HFFc6 (cell line): Measurements from ENCODE around the gene PIAS2. TPM values are rescaled to one million over a fixed set of nuclear protein-coding genes. Genes with fewer than 3 reads are reported as not detected.

ENCODE experiments used
- DNase-seq: peaks from one replicate; pipeline ENCODE4 v3.0.0-alpha.2; 2018
- H3K27ac Mint-ChIP-seq: 2 replicates; pipeline ENCODE4 v1.8.0; 2020; ENCODE audit warnings: mild to moderate bottlenecking, mixed read lengths
- H3K27me3 Mint-ChIP-seq: 2 replicates; pipeline ENCODE4 v1.8.0; 2021; ENCODE audit warnings: mild to moderate bottlenecking, moderate library complexity, mixed read lengths; ENCODE audit not compliant: insufficient read depth
- H3K36me3 Mint-ChIP-seq: 2 replicates; pipeline ENCODE4 v1.8.0; 2021; ENCODE audit warnings: low read depth, mixed read lengths
- H3K4me1 Mint-ChIP-seq: 2 replicates; pipeline ENCODE4 v1.8.0; 2020; ENCODE audit warnings: low read depth, mixed read lengths
- H3K4me3 Mint-ChIP-seq: 2 replicates; pipeline ENCODE4 v1.8.0; 2020; ENCODE audit warnings: mild to moderate bottlenecking, moderate library complexity, mixed read lengths
- H3K9me3 Mint-ChIP-seq: 2 replicates; pipeline ENCODE4 v1.8.0; 2020; ENCODE audit warnings: mild to moderate bottlenecking, mixed read lengths
- total RNA-seq, 6 experiments: library from RNA; stranded (reverse); fragmentation: NEBNext Ultra II Directional; extraction: Animal tissue kit (Norgen Biotek cat#: 25700); gene quantifications; 2 replicates in 1 of 6; 3 replicates in 5 of 6; pipeline ENCODE4 v1.2.3, GENCODE V29; 2021
- TF ChIP-seq, protein P1 (sequence below): fragments of 200-600 bp; sonication (generic); IDR thresholded peaks from 2 replicates; pipeline ENCODE4 v1.5.0; 2021; ENCODE audit warnings: antibody characterized with exemption, mild to moderate bottlenecking

Gene PIAS2
- total RNA-seq, 6 experiments from 2014 or later, result 23.2 to 26.2 (median 23.9) TPM

DNA sequence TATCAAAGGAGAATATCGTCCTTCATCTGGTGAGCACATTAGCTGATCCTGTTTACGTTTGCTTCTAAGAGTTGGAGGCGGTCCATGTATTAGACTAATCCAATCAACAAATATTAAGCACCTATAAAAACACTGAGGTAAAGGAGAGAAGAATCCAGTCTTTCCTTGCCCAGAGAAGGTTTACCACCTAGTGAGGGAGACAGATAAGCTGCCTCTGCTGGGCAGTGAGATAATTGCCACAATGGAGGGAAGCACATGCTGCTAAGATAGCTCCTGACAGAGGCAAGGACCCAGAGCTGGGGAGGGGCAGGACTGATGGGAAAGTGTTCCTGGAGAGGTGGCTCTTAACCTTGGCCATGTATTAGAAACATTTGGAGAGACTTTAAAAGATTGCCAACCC, 123.7 kb downstream of the PIAS2 start:
- no peak for DNase-seq
- H3K36me3 Mint-ChIP-seq, result no peaks in the 10 kb centered on the region
- H3K27me3 Mint-ChIP-seq, result no peaks in the 10 kb centered on the region; the same call in 1 of the 2 replicates
- H3K9me3 Mint-ChIP-seq, result no peaks in the 10 kb centered on the region
- H3K4me3 Mint-ChIP-seq, result no peak overlapping the region
- no peak overlapping the region for H3K27ac Mint-ChIP-seq
- H3K4me1 Mint-ChIP-seq, result no peaks in the 10 kb centered on the region
- TF ChIP-seq, protein P1, sequence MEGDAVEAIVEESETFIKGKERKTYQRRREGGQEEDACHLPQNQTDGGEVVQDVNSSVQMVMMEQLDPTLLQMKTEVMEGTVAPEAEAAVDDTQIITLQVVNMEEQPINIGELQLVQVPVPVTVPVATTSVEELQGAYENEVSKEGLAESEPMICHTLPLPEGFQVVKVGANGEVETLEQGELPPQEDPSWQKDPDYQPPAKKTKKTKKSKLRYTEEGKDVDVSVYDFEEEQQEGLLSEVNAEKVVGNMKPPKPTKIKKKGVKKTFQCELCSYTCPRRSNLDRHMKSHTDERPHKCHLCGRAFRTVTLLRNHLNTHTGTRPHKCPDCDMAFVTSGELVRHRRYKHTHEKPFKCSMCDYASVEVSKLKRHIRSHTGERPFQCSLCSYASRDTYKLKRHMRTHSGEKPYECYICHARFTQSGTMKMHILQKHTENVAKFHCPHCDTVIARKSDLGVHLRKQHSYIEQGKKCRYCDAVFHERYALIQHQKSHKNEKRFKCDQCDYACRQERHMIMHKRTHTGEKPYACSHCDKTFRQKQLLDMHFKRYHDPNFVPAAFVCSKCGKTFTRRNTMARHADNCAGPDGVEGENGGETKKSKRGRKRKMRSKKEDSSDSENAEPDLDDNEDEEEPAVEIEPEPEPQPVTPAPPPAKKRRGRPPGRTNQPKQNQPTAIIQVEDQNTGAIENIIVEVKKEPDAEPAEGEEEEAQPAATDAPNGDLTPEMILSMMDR, result no peak

DNA sequence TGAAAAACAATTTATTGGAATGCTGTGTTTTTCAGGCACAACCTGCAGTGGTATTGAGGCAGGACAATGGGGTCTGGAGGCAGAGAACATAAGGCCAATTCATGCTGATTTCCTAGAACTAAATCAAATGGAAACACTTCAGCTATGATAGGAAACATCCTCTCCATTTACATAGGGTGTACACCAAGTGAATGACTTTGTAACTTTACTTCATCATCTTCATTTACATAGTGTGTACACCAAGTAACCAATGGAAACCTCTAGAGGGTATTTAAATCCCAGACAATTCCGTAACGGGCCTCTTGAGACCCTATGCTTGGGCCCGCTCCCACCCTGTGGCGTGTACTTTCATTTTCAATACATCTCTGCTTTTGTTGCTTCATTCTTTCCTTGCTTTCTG, 128.2 kb downstream of the PIAS2 start:
- Mint-ChIP-seq H3K4me1 (no peaks in the 10 kb centered on the region), H3K27ac (no peak overlapping the region), H3K9me3 (no peaks in the 10 kb centered on the region), H3K27me3 (no peaks in the 10 kb centered on the region; the same call in 1 of the 2 replicates), H3K36me3 (no peaks in the 10 kb centered on the region), H3K4me3 (no peak overlapping the region)
- TF ChIP-seq, protein P1, result no peak
- no peak for DNase-seq

DNA sequence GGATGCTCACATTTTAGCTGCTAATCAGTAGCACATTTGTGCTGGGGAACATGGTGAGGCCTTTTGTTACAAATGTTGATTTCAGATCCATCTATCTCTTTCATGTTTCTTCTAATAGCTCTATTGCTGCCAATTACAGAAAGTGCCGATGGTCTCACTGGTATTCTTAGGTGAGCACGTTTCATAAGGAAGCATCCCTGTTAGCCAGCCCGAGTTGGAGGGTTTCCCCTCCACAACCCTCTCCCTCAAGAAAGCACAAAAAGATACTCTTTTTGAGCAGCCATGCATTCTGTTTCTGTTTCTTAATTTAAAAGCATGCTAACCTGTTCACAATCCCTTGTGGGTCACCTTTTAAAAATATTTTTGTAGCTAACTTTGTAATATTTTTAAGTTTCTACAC, 129.6 kb downstream of the PIAS2 start:
- H3K27ac Mint-ChIP-seq, result no peak overlapping the region
- DNase-seq, result no peak
- TF ChIP-seq, protein P1, result no peak
- no peak overlapping the region for H3K4me3 Mint-ChIP-seq
- no peaks in the 10 kb centered on the region; the same call in 1 of the 2 replicates for H3K27me3 Mint-ChIP-seq
- H3K4me1 Mint-ChIP-seq, result no peaks in the 10 kb centered on the region
- H3K9me3 Mint-ChIP-seq, result no peaks in the 10 kb centered on the region
- no peaks in the 10 kb centered on the region for H3K36me3 Mint-ChIP-seq

DNA sequence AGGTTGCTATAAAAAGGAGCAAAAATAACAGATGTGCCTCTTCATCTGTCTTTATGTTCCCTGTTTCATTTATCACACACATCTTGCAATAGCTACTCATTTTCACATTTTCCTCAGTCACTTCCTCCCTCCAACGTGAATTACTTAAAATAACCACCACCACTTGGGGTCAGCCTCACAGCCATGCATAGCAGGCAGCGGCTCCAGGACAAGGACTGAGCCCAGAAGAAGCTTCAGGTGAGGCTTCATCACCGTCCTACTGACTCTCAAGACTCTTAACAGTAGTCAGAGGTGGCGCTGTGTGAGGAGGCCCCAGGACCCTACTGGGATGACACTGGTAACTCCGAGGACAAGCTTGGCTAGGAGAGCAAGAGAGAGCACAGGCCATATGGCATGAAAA, 144.9 kb downstream of the PIAS2 start:
- TF ChIP-seq, protein P1, result no peak
- Mint-ChIP-seq H3K4me3 (no peak overlapping the region), H3K9me3 (no peaks in the 10 kb centered on the region), H3K36me3 (no peaks in the 10 kb centered on the region), H3K4me1 (no peaks in the 10 kb centered on the region), H3K27me3 (peaks cover 17% of the 10 kb centered on the region), H3K27ac (no peak overlapping the region)
- DNase-seq, result no peak

DNA sequence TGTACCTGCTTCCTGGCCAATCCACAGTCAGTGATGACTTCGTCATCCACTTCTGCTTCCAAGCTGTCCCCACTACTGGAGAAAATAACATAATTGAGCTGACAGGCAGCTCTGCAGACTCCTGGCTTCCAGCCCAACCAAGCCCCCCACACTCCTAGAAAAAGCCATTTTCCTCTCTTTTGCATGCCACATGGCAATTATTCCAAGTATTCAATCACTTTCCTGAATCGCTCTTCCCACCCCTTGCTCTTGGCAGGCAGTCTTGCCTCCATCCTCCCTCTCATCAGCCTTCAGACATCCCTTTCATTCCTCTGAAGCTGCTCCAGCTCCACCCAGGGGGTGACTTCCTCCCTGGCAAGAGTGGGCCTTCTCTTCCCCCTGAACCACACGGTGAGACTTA, 146.2 kb downstream of the PIAS2 start:
- Mint-ChIP-seq H3K36me3 (no peaks in the 10 kb centered on the region), H3K4me1 (no peaks in the 10 kb centered on the region), H3K4me3 (no peak overlapping the region)

More for the DNA sequence above, 146.2 kb downstream of the PIAS2 start:
- DNase-seq, result no peak
- no peaks in the 10 kb centered on the region for H3K9me3 Mint-ChIP-seq
- TF ChIP-seq, protein P1, result no peak
- H3K27me3 Mint-ChIP-seq, result peaks cover 29% of the 10 kb centered on the region
- H3K27ac Mint-ChIP-seq, result no peak overlapping the region
